ENCODE data around the gene COL9A2. TPM values are rescaled to one million over a fixed set of nuclear protein-coding genes. Genes with fewer than 3 reads are reported as not detected.

The COL9A2 gene
- polyA plus RNA-seq, 1 donor from 2014 or later, result 2.3 TPM

DNA sequence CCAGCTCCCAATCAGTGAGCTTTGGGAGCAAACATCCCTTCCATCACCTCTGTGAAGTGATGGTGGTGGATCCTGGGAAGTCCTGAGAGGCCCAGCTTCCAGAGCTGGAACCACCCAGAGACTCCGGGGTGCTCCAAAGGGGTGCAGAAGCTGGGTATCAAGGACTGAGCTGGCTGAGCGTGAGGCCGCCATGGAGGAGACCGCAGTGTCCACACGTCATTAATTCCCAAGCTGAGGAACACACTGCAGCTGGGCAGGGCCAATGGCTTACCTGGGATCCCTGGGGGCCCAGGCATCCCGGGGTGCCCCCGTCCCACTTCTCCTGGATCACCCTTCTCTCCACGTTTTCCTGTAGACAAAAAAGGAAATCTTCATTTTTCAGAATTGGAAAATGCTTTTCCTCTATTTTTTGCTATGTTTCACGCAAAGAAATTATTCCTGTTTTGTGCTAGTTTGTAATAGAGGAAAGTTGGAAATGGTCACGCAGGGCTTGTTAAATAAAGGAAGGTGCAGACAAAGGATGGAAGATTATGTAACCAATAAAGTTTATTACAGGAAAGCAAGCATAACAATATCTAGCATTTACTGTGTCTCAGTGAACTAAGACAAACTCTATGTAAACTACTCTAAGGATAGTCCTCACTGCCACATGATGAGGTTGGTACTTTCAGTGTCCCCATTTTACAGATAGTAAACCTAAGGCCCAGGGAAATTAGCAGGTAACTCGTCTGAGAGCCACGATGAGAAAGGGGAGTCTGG, 15.4 kb downstream of the COL9A2 start (continued):
- TF ChIP-seq, protein P1, sequence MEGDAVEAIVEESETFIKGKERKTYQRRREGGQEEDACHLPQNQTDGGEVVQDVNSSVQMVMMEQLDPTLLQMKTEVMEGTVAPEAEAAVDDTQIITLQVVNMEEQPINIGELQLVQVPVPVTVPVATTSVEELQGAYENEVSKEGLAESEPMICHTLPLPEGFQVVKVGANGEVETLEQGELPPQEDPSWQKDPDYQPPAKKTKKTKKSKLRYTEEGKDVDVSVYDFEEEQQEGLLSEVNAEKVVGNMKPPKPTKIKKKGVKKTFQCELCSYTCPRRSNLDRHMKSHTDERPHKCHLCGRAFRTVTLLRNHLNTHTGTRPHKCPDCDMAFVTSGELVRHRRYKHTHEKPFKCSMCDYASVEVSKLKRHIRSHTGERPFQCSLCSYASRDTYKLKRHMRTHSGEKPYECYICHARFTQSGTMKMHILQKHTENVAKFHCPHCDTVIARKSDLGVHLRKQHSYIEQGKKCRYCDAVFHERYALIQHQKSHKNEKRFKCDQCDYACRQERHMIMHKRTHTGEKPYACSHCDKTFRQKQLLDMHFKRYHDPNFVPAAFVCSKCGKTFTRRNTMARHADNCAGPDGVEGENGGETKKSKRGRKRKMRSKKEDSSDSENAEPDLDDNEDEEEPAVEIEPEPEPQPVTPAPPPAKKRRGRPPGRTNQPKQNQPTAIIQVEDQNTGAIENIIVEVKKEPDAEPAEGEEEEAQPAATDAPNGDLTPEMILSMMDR (IDR thresholded peaks at IDR 0.05; ENCODE audit: poor library complexity, severe bottlenecking), result no peak
- TF ChIP-seq TAF1 (IDR thresholded peaks at IDR 0.05; ENCODE audit: low read depth) (no peak), RAD21 (conservative IDR thresholded peaks at IDR 0.05) (no peak)

DNA sequence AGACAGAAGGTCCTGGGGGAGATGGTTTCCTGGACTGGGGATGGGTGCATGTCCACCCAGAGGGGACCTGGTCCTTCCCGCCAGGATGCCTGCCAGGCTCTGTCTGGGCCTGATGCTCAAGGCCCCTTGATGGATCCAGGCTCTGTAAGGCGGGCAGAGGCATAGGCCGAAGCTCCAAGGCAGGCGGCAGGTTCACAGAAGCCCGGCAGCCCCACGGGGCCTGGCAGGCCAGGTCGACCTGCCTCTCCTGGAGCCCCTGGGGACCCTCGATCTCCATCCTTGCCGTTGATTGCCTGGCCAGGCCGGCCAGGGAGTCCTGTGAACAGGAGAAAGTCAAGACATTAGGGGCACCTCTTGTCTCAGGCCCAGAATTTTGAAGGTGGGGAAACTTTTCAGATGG, 16.0 kb downstream of the COL9A2 start:
- H3K36me3 ChIP-seq (ENCODE audit: insufficient read depth, low read length), result no peaks in the 10 kb centered on the region
- TF ChIP-seq EZH2 (IDR thresholded peaks at IDR 0.05; ENCODE audit: borderline replicate concordance, insufficient read depth, low read length, poor library complexity, severe bottlenecking) (no peak), POLR2AphosphoS5 (IDR thresholded peaks at IDR 0.05) (no peak), RAD21 (conservative IDR thresholded peaks at IDR 0.05) (no peak), EP300 (conservative IDR thresholded peaks at IDR 0.05; ENCODE audit: poor library complexity, severe bottlenecking) (no peak), MXI1 (conservative IDR thresholded peaks at IDR 0.05; ENCODE audit: poor library complexity, severe bottlenecking) (no peak), SMC3 (conservative IDR thresholded peaks at IDR 0.05; ENCODE audit: poor library complexity) (no peak), TAF1 (IDR thresholded peaks at IDR 0.05; ENCODE audit: low read depth) (no peak)
- TF ChIP-seq, protein P1 (IDR thresholded peaks at IDR 0.05; ENCODE audit: poor library complexity, severe bottlenecking), result no peak
- TF ChIP-seq, protein P2, sequence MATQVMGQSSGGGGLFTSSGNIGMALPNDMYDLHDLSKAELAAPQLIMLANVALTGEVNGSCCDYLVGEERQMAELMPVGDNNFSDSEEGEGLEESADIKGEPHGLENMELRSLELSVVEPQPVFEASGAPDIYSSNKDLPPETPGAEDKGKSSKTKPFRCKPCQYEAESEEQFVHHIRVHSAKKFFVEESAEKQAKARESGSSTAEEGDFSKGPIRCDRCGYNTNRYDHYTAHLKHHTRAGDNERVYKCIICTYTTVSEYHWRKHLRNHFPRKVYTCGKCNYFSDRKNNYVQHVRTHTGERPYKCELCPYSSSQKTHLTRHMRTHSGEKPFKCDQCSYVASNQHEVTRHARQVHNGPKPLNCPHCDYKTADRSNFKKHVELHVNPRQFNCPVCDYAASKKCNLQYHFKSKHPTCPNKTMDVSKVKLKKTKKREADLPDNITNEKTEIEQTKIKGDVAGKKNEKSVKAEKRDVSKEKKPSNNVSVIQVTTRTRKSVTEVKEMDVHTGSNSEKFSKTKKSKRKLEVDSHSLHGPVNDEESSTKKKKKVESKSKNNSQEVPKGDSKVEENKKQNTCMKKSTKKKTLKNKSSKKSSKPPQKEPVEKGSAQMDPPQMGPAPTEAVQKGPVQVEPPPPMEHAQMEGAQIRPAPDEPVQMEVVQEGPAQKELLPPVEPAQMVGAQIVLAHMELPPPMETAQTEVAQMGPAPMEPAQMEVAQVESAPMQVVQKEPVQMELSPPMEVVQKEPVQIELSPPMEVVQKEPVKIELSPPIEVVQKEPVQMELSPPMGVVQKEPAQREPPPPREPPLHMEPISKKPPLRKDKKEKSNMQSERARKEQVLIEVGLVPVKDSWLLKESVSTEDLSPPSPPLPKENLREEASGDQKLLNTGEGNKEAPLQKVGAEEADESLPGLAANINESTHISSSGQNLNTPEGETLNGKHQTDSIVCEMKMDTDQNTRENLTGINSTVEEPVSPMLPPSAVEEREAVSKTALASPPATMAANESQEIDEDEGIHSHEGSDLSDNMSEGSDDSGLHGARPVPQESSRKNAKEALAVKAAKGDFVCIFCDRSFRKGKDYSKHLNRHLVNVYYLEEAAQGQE (IDR thresholded peaks at IDR 0.05; ENCODE audit: borderline replicate concordance), result no peak

More for the DNA sequence above, 16.0 kb downstream of the COL9A2 start:
- Histone ChIP-seq H3K4me2 (ENCODE audit: low read length) (no peak overlapping the region), H3K27me3 (ENCODE audit: insufficient read depth, low read depth, low read length) (no peaks in the 10 kb centered on the region), H3K9ac (ENCODE audit: low read length) (no peak overlapping the region), H4K20me1 (ENCODE audit: insufficient read depth) (no peaks in the 10 kb centered on the region), H3K79me2 (replicated peaks; ENCODE audit: insufficient read depth, low read length) (no peaks in the 10 kb centered on the region), H2AFZ (ENCODE audit: low read depth, low read length) (no peak overlapping the region), H3K9me3 (ENCODE audit: low read length) (no peaks in the 10 kb centered on the region), H3K27ac (ENCODE audit: low read length) (no peak overlapping the region), H3F3A (ENCODE audit: insufficient read depth, low read length, poor library complexity, severe bottlenecking) (no peaks in the 10 kb centered on the region), H3K9me2 (ENCODE audit: insufficient read depth, low read length) (no peaks in the 10 kb centered on the region), H3K4me3 (ENCODE audit: low read length) (no peak overlapping the region)

Data from neural cell (in vitro differentiated cells).